GM06990 (cell line): Measurements from ENCODE around the gene ARID1B.
A peak's percentile ranks its signal among the peaks of the same experiment; 100 is the strongest.

Experiments
- DNase-seq: peaks from one replicate; pipeline ENCODE4 v3.0.0-alpha.2; 2011; ENCODE audit not compliant: insufficient read length; ENCODE audit errors: extremely low read depth
- H3K27me3 ChIP-seq: replicated peaks from 2 replicates; pipeline ENCODE4 v1.6.0; 2011; ENCODE audit warnings: low read length; ENCODE audit not compliant: control insufficient read depth, insufficient read depth
- H3K36me3 ChIP-seq: 2 replicates; pipeline ENCODE4 v1.5.1; 2011; ENCODE audit warnings: low read length; ENCODE audit not compliant: control insufficient read depth, insufficient read depth
- H3K4me3 ChIP-seq: replicated peaks from 2 replicates; pipeline ENCODE4 v1.5.1; 2011; ENCODE audit warnings: low read depth, mild to moderate bottlenecking, control low read depth, low read length
- CTCF ChIP-seq: IDR thresholded peaks from 2 replicates; pipeline ENCODE4 v1.5.1; 2011; ENCODE audit warnings: low read length, control low read depth, mild to moderate bottlenecking, inconsistent platforms; ENCODE audit not compliant: insufficient read depth, poor library complexity, severe bottlenecking

ARID1B gene

GRCh38 chr6:157219201-157220200, 442.3 kb downstream of the ARID1B start:
- no peak for DNase-seq
- no peak overlapping the region for H3K4me3 ChIP-seq
- no peaks in the 10 kb centered on the region for H3K36me3 ChIP-seq
- no peak for TF ChIP-seq CTCF
- peaks cover 1% of the 10 kb centered on the region; the same call in 1 of the 2 replicates for H3K27me3 ChIP-seq

- H3K4me3 ChIP-seq = peak overlapping the region; percentile 51; the same call in 1 of the 2 replicates
- no peak for DNase-seq
- no peak for TF ChIP-seq CTCF
- H3K27me3 ChIP-seq = peaks cover 1% of the 10 kb centered on the region; the same call in 1 of the 2 replicates
- no peaks in the 10 kb centered on the region for H3K36me3 ChIP-seq
These were observed 443.3 kb downstream of the ARID1B start for GRCh38 chr6:157220485-157220884.

- peak; percentile 12 for TF ChIP-seq CTCF
- peak overlapping the region; percentile 51 for H3K4me3 ChIP-seq
- H3K36me3 ChIP-seq = no peaks in the 10 kb centered on the region
- DNase-seq = peak; percentile 76
- peaks cover 1% of the 10 kb centered on the region; the same call in 1 of the 2 replicates for H3K27me3 ChIP-seq
These were observed 444.1 kb downstream of the ARID1B start for GRCh38 chr6:157221049-157221816.

GRCh38 chr6:157221817-157222175, 444.6 kb downstream of the ARID1B start:
- no peak for TF ChIP-seq CTCF
- DNase-seq = no peak
- no peak overlapping the region for H3K4me3 ChIP-seq
- peaks cover 1% of the 10 kb centered on the region; the same call in 1 of the 2 replicates for H3K27me3 ChIP-seq
- H3K36me3 ChIP-seq = no peaks in the 10 kb centered on the region

- no peak for DNase-seq
- peaks cover 1% of the 10 kb centered on the region for H3K27me3 ChIP-seq
- H3K36me3 ChIP-seq = no peaks in the 10 kb centered on the region
- no peak overlapping the region for H3K4me3 ChIP-seq
- no peak for TF ChIP-seq CTCF
These were observed 445.2 kb downstream of the ARID1B start for GRCh38 chr6:157222201-157222981.
